ENCODE results near the gene CFAP46. TPM values are rescaled to one million over a fixed set of nuclear protein-coding genes. Genes with fewer than 3 reads are reported as not detected.

Gene CFAP46
- total RNA-seq, 1 donor from 2014 or later: 5.2 TPM

DNA sequence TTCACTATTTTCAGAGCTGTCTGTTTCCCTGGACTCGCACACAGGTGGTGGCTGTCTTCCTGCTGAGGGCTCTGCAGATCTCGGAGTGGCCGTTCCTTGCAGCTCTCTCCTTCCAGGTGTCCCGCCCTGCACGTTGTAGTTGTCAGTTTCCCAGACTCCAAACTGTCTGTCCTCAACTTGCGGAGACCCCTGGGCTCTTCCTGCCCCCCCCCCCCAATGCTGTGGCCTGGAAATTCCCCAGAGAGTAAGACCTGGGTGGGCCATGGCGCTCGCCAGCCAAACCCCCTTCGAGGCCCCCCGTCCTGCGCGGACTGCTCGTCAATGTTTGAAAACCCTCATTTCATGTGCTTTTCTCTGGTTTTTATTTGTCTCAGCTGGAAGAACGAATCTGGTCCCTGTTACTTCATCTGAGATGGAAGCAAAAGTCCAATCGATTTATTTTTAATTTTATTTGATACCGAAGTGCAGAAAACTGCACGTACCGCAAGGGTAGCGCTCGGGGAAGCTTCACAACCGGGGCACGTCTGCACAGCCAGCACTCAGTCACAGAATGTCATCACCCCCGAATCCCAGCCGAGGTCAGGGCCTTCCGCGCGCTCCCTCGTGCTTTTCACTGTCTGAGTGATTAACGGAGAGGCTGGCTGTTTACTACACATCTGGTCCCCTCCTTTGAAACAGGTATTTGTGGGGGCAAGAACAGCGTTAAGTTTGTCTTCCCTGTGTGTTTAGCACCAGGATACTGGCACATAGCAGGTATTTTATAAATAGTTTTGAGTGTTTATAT is 110.0 kb downstream of the CFAP46 start:
- peaks cover 11% of the 10 kb centered on the region for H3K36me3 Mint-ChIP-seq (ENCODE audit: unreplicated experiment)
- H3K9me3 Mint-ChIP-seq (ENCODE audit: unreplicated experiment): peaks cover 6% of the 10 kb centered on the region
- no peak overlapping the region for H3K4me3 Mint-ChIP-seq (ENCODE audit: unreplicated experiment)
- H3K27ac Mint-ChIP-seq (ENCODE audit: unreplicated experiment): no peak overlapping the region
- TF ChIP-seq, protein P1, sequence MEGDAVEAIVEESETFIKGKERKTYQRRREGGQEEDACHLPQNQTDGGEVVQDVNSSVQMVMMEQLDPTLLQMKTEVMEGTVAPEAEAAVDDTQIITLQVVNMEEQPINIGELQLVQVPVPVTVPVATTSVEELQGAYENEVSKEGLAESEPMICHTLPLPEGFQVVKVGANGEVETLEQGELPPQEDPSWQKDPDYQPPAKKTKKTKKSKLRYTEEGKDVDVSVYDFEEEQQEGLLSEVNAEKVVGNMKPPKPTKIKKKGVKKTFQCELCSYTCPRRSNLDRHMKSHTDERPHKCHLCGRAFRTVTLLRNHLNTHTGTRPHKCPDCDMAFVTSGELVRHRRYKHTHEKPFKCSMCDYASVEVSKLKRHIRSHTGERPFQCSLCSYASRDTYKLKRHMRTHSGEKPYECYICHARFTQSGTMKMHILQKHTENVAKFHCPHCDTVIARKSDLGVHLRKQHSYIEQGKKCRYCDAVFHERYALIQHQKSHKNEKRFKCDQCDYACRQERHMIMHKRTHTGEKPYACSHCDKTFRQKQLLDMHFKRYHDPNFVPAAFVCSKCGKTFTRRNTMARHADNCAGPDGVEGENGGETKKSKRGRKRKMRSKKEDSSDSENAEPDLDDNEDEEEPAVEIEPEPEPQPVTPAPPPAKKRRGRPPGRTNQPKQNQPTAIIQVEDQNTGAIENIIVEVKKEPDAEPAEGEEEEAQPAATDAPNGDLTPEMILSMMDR (IDR thresholded peaks at IDR 0.05; ENCODE audit: partially characterized antibody, unreplicated experiment): no peak
- H3K4me1 Mint-ChIP-seq (ENCODE audit: low read depth, unreplicated experiment): peaks cover 19% of the 10 kb centered on the region
- peak; percentile 16 for DNase-seq
- peaks cover 10% of the 10 kb centered on the region for H3K27me3 Mint-ChIP-seq (ENCODE audit: unreplicated experiment)

GRCh38 chr10:132829403-132829802 is 113.0 kb downstream of the CFAP46 start:
- H3K27ac Mint-ChIP-seq (ENCODE audit: unreplicated experiment): peak overlapping the region; percentile 11
- no peak overlapping the region for H3K4me3 Mint-ChIP-seq (ENCODE audit: unreplicated experiment)
- peaks cover 15% of the 10 kb centered on the region for H3K4me1 Mint-ChIP-seq (ENCODE audit: low read depth, unreplicated experiment)
- H3K27me3 Mint-ChIP-seq (ENCODE audit: unreplicated experiment): peaks cover 6% of the 10 kb centered on the region
- H3K9me3 Mint-ChIP-seq (ENCODE audit: unreplicated experiment): peaks cover 3% of the 10 kb centered on the region
- H3K36me3 Mint-ChIP-seq (ENCODE audit: unreplicated experiment): peaks cover 11% of the 10 kb centered on the region
- TF ChIP-seq, protein P1 (IDR thresholded peaks at IDR 0.05; ENCODE audit: partially characterized antibody, unreplicated experiment): no peak
- DNase-seq: peak; percentile 51

DNA sequence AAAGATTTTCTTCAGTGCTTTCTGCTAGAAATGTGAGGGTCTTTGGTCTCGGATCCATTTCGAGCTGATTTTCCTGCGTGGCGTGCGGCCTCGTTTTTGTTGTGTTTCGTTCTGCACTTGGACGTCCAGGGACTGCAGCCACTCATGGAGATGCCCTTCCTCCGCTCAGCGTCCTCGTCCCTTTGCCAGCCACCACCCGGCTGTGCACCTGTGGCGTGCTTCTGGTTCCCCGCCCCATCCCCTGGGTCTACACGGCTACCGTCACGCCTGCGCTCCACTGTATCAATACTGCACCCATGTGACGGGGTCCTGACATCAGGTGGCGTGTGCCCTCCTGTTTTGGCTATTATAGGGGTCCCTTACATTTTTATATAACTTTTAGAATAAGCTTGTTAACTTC is 113.7 kb downstream of the CFAP46 start:
- Mint-ChIP-seq H3K9me3 (ENCODE audit: unreplicated experiment) (peaks cover 3% of the 10 kb centered on the region), H3K27ac (ENCODE audit: unreplicated experiment) (no peak overlapping the region), H3K4me3 (ENCODE audit: unreplicated experiment) (no peak overlapping the region), H3K27me3 (ENCODE audit: unreplicated experiment) (peaks cover 6% of the 10 kb centered on the region), H3K4me1 (ENCODE audit: low read depth, unreplicated experiment) (peaks cover 15% of the 10 kb centered on the region), H3K36me3 (ENCODE audit: unreplicated experiment) (peaks cover 11% of the 10 kb centered on the region)
- no peak for DNase-seq
- TF ChIP-seq, protein P1 (IDR thresholded peaks at IDR 0.05; ENCODE audit: partially characterized antibody, unreplicated experiment): no peak

GRCh38 chr10:132827861-132828539 is 114.4 kb downstream of the CFAP46 start:
- Mint-ChIP-seq H3K27ac (ENCODE audit: unreplicated experiment) (no peak overlapping the region), H3K36me3 (ENCODE audit: unreplicated experiment) (peaks cover 11% of the 10 kb centered on the region), H3K27me3 (ENCODE audit: unreplicated experiment) (peaks cover 5% of the 10 kb centered on the region), H3K9me3 (ENCODE audit: unreplicated experiment) (peaks cover 3% of the 10 kb centered on the region), H3K4me3 (ENCODE audit: unreplicated experiment) (no peak overlapping the region), H3K4me1 (ENCODE audit: low read depth, unreplicated experiment) (peaks cover 15% of the 10 kb centered on the region)
- DNase-seq: no peak
- TF ChIP-seq, protein P1 (IDR thresholded peaks at IDR 0.05; ENCODE audit: partially characterized antibody, unreplicated experiment): no peak

DNA sequence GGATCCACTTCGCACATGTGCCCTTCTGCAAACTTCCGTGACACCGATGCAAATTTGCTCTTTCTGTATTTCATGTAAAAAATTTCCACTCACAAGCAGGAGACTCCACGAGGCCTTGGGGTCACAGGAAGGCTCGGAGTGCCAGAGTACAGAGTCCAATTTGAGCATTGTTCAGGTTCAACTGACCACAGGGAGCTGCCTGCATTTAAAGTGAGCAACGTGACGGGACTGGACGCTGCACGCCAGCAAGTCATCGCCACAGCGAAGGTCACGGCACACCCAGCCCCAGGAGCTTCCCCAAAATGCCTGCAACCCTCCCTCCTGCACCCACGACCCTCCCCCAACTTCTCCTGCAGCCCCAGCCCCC is 115.0 kb downstream of the CFAP46 start:
- TF ChIP-seq, protein P1 (IDR thresholded peaks at IDR 0.05; ENCODE audit: partially characterized antibody, unreplicated experiment): no peak
- H3K36me3 Mint-ChIP-seq (ENCODE audit: unreplicated experiment): peaks cover 11% of the 10 kb centered on the region

More for the DNA sequence above, 115.0 kb downstream of the CFAP46 start:
- peaks cover 15% of the 10 kb centered on the region for H3K4me1 Mint-ChIP-seq (ENCODE audit: low read depth, unreplicated experiment)
- H3K27me3 Mint-ChIP-seq (ENCODE audit: unreplicated experiment): peaks cover 4% of the 10 kb centered on the region
- no peak for DNase-seq
- no peak overlapping the region for H3K27ac Mint-ChIP-seq (ENCODE audit: unreplicated experiment)
- no peak overlapping the region for H3K4me3 Mint-ChIP-seq (ENCODE audit: unreplicated experiment)
- H3K9me3 Mint-ChIP-seq (ENCODE audit: unreplicated experiment): peaks cover 3% of the 10 kb centered on the region

Data from glutamatergic neuron (in vitro differentiated cells).